ENCODE measurements around the gene C10orf62. TPM values are rescaled to one million over a fixed set of nuclear protein-coding genes. Genes with fewer than 3 reads are reported as not detected.

The C10orf62 gene
- total and polyA plus RNA-seq, 2 of the 8 experiments (the other 6 are each of a cell fraction or from before 2014, with no cell fraction given): 0.05 TPM; not detected in 1

DNA sequence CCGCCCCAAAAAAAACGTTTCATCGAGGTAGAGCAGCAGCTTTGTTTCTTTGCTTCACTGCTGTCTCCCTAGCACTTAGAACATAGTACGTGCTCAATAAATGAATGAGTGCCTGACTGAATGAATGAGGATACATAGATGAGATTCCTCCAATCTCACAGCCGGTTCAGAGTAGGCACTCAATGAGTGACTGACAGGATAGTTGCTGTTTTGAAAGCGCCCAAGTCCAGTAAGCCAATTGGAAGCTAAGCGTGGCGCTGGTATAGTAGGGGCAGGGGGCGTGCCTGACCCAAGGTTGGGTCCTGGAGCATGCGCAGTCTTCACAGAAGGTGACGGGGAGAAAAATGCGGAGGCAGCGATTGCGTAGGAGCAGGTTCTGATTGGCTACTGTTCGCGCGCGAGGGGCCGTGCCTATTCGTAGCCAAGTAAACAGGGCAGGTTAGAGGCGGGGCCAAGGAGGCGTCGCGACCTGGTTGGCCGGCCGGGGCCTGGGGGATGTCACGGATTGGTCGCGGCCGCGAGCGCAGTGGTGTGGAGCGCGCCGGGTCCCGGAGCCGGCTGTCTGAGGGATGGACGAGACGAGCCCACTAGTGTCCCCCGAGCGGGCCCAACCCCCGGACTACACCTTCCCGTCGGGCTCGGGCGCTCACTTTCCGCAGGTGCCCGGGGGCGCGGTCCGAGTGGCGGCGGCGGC is 50.8 kb downstream of the C10orf62 start, which contains the start of gene PI4K2A (continued):
- TF ChIP-seq POU5F1 (IDR thresholded peaks at IDR 0.05; ENCODE audit: low read depth, low read length) (no peak), HDAC2 (IDR thresholded peaks at IDR 0.05; ENCODE audit: borderline replicate concordance in 1 of 2, low read depth in 2 of 2, low read length in 2 of 2) (0 out of 4 replicates have a peak, but pooled peaks of 1 of the 2 experiments have one; percentile 10), EP300 (IDR thresholded peaks at IDR 0.05; ENCODE audit: borderline replicate concordance in 1 of 2, low read depth in 2 of 2, low read length in 2 of 2) (no peak), RBBP5 (IDR thresholded peaks at IDR 0.05; ENCODE audit: borderline replicate concordance, low read depth, low read length) (no peak), SRF (IDR thresholded peaks at IDR 0.05; ENCODE audit: low read depth, low read length) (no peak), SIX5 (IDR thresholded peaks at IDR 0.05; ENCODE audit: low read depth, low read length) (no peak), SIRT6 (IDR thresholded peaks at IDR 0.05; ENCODE audit: low read length) (no peak), SP1 (IDR thresholded peaks at IDR 0.05; ENCODE audit: low read depth, low read length) (no peak; the same call in 1 of the 2 replicates), TCF12 (IDR thresholded peaks at IDR 0.05; ENCODE audit: low read depth, low read length) (no peak), BRCA1 (IDR thresholded peaks at IDR 0.05; ENCODE audit: low read depth, low read length) (no peak), CEBPB (IDR thresholded peaks at IDR 0.05; ENCODE audit: low read depth, low read length) (peak; percentile 53; the same call in 1 of the 2 replicates), FOSL1 (IDR thresholded peaks at IDR 0.05; ENCODE audit: insufficient read depth, low read depth, low read length) (no peak), GTF2F1 (IDR thresholded peaks at IDR 0.05; ENCODE audit: borderline replicate concordance, low read depth, low read length) (no peak), TEAD4 (IDR thresholded peaks at IDR 0.05; ENCODE audit: low read depth, low read length) (peak; percentile 17; the same call in 1 of the 2 replicates)
- TF ChIP-seq, protein P1, sequence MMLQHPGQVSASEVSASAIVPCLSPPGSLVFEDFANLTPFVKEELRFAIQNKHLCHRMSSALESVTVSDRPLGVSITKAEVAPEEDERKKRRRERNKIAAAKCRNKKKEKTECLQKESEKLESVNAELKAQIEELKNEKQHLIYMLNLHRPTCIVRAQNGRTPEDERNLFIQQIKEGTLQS (IDR thresholded peaks at IDR 0.05; ENCODE audit: insufficient read depth, low read depth, low read length): no peak
- TF ChIP-seq, protein P2, sequence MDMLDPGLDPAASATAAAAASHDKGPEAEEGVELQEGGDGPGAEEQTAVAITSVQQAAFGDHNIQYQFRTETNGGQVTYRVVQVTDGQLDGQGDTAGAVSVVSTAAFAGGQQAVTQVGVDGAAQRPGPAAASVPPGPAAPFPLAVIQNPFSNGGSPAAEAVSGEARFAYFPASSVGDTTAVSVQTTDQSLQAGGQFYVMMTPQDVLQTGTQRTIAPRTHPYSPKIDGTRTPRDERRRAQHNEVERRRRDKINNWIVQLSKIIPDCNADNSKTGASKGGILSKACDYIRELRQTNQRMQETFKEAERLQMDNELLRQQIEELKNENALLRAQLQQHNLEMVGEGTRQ (IDR thresholded peaks at IDR 0.05; ENCODE audit: low read length): no peak
- TF ChIP-seq, protein P3, sequence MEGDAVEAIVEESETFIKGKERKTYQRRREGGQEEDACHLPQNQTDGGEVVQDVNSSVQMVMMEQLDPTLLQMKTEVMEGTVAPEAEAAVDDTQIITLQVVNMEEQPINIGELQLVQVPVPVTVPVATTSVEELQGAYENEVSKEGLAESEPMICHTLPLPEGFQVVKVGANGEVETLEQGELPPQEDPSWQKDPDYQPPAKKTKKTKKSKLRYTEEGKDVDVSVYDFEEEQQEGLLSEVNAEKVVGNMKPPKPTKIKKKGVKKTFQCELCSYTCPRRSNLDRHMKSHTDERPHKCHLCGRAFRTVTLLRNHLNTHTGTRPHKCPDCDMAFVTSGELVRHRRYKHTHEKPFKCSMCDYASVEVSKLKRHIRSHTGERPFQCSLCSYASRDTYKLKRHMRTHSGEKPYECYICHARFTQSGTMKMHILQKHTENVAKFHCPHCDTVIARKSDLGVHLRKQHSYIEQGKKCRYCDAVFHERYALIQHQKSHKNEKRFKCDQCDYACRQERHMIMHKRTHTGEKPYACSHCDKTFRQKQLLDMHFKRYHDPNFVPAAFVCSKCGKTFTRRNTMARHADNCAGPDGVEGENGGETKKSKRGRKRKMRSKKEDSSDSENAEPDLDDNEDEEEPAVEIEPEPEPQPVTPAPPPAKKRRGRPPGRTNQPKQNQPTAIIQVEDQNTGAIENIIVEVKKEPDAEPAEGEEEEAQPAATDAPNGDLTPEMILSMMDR (IDR thresholded peaks at IDR 0.05; ENCODE audit: control extremely low read depth in 1 of 3, insufficient read depth in 1 of 3, low read depth in 1 of 3, low read length in 3 of 3): no peak
